Transverse colon (tissue), 4 donors: Measurements from ENCODE around the gene SLC25A42. TPM values are rescaled to one million over a fixed set of nuclear protein-coding genes. Genes with fewer than 3 reads are reported as not detected.
A peak's percentile ranks its signal among the peaks of the same experiment; 100 is the strongest.

Experiments
- DNase-seq: peaks from one replicate; pipeline ENCODE4 v3.0.0-alpha.2; 2019
- H3K27ac ChIP-seq, 4 donors: fragments of 200-600 bp; sonication (generic); 2 replicates each; pipeline ENCODE4 v1.5.1; 2016 to 2018; ENCODE audit warnings: inconsistent platforms in 4 of 4
- H3K27me3 ChIP-seq: fragments of 200-600 bp; sonication (generic); 2 replicates; pipeline ENCODE4 v1.5.1; 2017; ENCODE audit warnings: inconsistent platforms
- H3K36me3 ChIP-seq, 4 donors: fragments of 200-600 bp; sonication (generic); 2 replicates each; pipeline ENCODE4 v1.5.1; 2017 to 2019; ENCODE audit warnings: inconsistent platforms in 4 of 4
- H3K4me1 ChIP-seq, 4 donors: fragments of 200-600 bp; sonication (generic); 2 replicates each; pipeline ENCODE4 v1.5.1; 2017 to 2020; ENCODE audit warnings: inconsistent platforms in 4 of 4
- H3K4me3 ChIP-seq, 4 donors: fragments of 200-600 bp; sonication (generic); 1 replicate in 1 of 4; 2 replicates in 3 of 4; pipeline versions ENCODE4 v1.5.1 to v1.6.1; 2017 to 2019; ENCODE audit warnings: inconsistent platforms in 4 of 4
- H3K9me3 ChIP-seq, 2 donors: fragments of 200-600 bp; sonication (generic); 2 replicates each; pipeline ENCODE4 v1.5.1; 2017 to 2019; ENCODE audit warnings: inconsistent platforms in 2 of 2
- EP300 ChIP-seq: sonication (generic); formaldehyde crosslinking; IDR thresholded peaks from one replicate; pipeline ENCODE4 v1.6.1; 2017; ENCODE audit warnings: antibody characterized with exemption, low read depth
- POLR2A ChIP-seq: fragments of 450-650 bp; IDR thresholded peaks from one replicate; pipeline ENCODE4 v1.6.1; 2016; ENCODE audit warnings: antibody characterized with exemption, mild to moderate bottlenecking, moderate library complexity
- POLR2AphosphoS5 ChIP-seq, 3 donors: sonication (generic); formaldehyde crosslinking; IDR thresholded peaks; one replicate each; pipeline ENCODE4 v1.6.1; 2016; ENCODE audit warnings: antibody characterized with exemption in 3 of 3
- WGBS, 2 donors: methylation state at CpG; one replicate each; pipeline ENCODE4 v1.1.5; 2018; ENCODE audit warnings: low coverage in 1 of 2; 5-methylcytosine and 5-hydroxymethylcytosine counted together
- in situ Hi-C, 4 donors: fragments of 200-750 bp; cut with MboI; loops; one replicate each; pipeline versions ENCODE4 v1.15.0 to v1.15.1; 2017; ENCODE audit warnings: low sequenced_read_pairs in 3 of 4, low pct_ligation_motif_present in 1 of 4, low pct_unique_long_range_greater_than_20kb in 1 of 4
- intact Hi-C: fragments of 100-400 bp; cut with DNase I; formaldehyde crosslinking; loops from one replicate; pipeline ENCODE4 v1.15.1; 2023; ENCODE audit warnings: low total_unique reads
- total RNA-seq, 4 donors: library from RNA; depleted of rRNA; stranded (reverse); fragments of >200 nt; gene quantifications; one replicate each; pipeline ENCODE4 v1.1.0, GENCODE V29; 2016
- TF ChIP-seq, protein P1 (sequence below), 5 experiments: fragments of 200-600 bp in 3 of 5; fragments of 450-650 bp in 2 of 5; sonication (generic) in 3 of 5; IDR thresholded peaks; 1 replicate in 2 of 5; 2 replicates in 3 of 5; pipeline ENCODE4 v1.5.1; 2016 to 2017; ENCODE audit warnings: antibody characterized with exemption in 5 of 5, inconsistent platforms in 3 of 5, mild to moderate bottlenecking in 2 of 5, moderate library complexity in 1 of 5

SLC25A42 gene
- total RNA-seq, 4 donors from 2014 or later, result 6.8 to 141 (median 24.5) TPM

DNA sequence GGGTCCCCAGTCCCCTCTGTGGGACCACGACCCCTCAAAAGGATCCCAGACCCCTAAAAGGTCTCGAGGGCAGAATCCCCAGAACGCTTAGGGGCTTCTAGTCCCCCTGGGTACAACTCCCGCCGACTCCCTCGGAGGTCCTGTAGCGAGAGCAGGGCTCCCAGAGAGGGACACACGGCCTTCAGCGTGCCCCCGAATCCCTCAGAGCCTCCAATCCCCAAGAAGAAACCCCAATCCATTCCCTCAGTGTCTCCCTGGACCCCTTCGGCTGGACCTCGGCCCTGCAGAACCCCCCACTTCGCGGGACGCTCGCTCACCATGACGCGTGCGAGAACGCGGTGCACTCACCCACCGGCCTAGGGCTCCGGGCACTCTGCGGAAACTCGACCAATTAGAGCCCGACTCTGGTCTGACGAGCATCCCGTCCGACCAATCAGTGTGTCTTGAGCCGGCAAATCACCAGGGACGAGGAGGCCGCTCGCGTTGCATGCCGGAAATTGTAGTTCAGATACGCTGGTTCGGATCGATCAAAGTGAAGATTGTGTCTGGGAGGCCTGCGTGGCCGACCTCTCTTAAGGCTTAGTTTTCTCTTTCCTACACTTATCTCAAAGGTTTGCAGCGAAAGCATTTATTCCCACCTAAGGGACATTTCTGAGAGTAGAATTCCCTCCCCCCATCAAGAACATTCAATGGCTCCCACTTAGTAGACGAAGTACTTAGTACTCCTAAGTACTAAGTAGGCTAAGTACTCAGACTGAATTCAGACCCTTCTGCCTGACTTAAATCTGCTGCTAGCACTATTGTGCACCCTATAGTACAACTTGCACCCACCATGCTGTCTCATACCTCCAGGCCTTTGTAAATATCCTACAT is 74.6 kb downstream of the SLC25A42 start, which contains the start of gene TMEM161A:
Gene TMEM161A (minus strand): TSS at position 370 of the 873 bp plus-strand sequence. CDS start 50 bp downstream, at position 320.
- intact Hi-C loops (loop anchor here (10.0 kb wide), 1 partner anchor 84 kb away; no protein-coding TSS in a partner anchor), in situ Hi-C loops (loop anchor here in 1 of 4 donors (10.0 kb wide), 1 partner anchor 84 kb away; no protein-coding TSS in a partner anchor)
- WGBS, 2 donors, result 1 to 3% methylated on average over 15 to 40 of the region's 42 CpGs
- Histone ChIP-seq H3K4me3 (peak within 1 kb of the TSS; percentile 47 to 96 (median 65)), H3K27ac (peak within 1 kb of the TSS; percentile 54 to 84 (median 76)), H3K9me3 (no peaks in the 10 kb centered on the region), H3K36me3 (no peaks in the 10 kb centered on the region), H3K27me3 (no peaks in the 10 kb centered on the region), H3K4me1 (peaks cover 0 to 12% (median 9%) of the 10 kb centered on the region in 4 donors)
- TF ChIP-seq, protein P1, sequence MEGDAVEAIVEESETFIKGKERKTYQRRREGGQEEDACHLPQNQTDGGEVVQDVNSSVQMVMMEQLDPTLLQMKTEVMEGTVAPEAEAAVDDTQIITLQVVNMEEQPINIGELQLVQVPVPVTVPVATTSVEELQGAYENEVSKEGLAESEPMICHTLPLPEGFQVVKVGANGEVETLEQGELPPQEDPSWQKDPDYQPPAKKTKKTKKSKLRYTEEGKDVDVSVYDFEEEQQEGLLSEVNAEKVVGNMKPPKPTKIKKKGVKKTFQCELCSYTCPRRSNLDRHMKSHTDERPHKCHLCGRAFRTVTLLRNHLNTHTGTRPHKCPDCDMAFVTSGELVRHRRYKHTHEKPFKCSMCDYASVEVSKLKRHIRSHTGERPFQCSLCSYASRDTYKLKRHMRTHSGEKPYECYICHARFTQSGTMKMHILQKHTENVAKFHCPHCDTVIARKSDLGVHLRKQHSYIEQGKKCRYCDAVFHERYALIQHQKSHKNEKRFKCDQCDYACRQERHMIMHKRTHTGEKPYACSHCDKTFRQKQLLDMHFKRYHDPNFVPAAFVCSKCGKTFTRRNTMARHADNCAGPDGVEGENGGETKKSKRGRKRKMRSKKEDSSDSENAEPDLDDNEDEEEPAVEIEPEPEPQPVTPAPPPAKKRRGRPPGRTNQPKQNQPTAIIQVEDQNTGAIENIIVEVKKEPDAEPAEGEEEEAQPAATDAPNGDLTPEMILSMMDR (IDR thresholded peaks at IDR 0.05), result no peak
- TF ChIP-seq EP300 (no peak), POLR2AphosphoS5 (IDR thresholded peaks at IDR 0.05) (peak; percentile 69 to 78 (median 71)), POLR2A (peak; percentile 60)
- peak; percentile 98 for DNase-seq

DNA sequence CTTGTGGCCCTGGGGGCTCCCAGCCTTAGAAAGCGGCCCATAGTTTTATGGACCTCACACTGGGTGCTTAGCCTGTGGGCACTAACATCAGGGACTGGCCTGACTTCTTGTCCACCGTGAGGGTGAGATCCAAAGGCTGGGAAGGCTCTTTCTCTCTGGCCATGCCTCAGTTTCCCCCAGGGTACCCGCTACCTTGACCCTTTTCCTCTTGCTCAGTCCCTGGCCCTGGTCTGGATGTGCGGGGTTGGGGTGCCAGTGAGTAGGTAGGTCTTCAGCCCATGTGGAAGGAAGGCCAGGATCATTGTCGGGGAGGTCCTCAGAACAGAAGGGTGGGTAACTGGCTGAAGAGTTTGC is 76.1 kb downstream of the SLC25A42 start:
- Histone ChIP-seq H3K36me3 (no peaks in the 10 kb centered on the region), H3K9me3 (no peaks in the 10 kb centered on the region), H3K27me3 (no peaks in the 10 kb centered on the region), H3K4me3 (no peak overlapping the region), H3K4me1 (peaks cover 0 to 12% (median 9%) of the 10 kb centered on the region in 4 donors), H3K27ac (no peak overlapping the region)
- no peak for TF ChIP-seq POLR2A
- no peak for TF ChIP-seq EP300
- no peak for TF ChIP-seq POLR2AphosphoS5 (IDR thresholded peaks at IDR 0.05)
- TF ChIP-seq, protein P1 (IDR thresholded peaks at IDR 0.05), result peak in 1 of 5 experiments; percentile 5
- no peak for DNase-seq
- in situ Hi-C loops (loop anchor here in 1 of 4 donors (10.0 kb wide), 1 partner anchor 85 kb away; no protein-coding TSS in a partner anchor), intact Hi-C loops (loop anchor here (10.0 kb wide), 1 partner anchor 85 kb away; no protein-coding TSS in a partner anchor)
- WGBS, 2 donors, result 44 to 60% methylated on average over 2 to 5 of the region's 5 CpGs

DNA sequence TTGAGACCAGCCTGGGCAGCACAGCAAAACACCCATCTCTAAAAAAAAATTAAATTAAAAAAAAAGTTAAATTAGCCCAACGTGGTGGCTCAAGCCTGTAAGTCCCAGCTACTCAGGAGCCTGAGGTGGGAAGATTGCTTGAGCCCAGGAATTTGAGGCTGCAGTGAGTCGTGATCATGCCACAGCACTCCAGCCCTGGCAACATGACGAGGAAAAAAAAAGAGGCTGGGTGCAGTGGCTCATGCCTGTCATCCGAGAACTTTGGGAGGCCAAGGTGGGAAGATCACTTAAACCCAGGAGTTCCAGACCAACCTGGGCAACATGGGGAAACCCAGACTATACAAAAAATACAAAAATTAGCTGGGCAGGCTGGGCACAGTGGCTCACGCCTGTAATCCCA is 76.7 kb downstream of the SLC25A42 start:
- in situ Hi-C loops (no loop called here), intact Hi-C loops (no loop called here)
- no peak for TF ChIP-seq POLR2AphosphoS5 (IDR thresholded peaks at IDR 0.05)
- TF ChIP-seq POLR2A, result no peak
- TF ChIP-seq, protein P1 (IDR thresholded peaks at IDR 0.05), result no peak
- no peak for TF ChIP-seq EP300
- H3K9me3 ChIP-seq, result no peaks in the 10 kb centered on the region
- H3K27me3 ChIP-seq, result no peaks in the 10 kb centered on the region
- 60 to 65% methylated on average over 1 to 5 of the region's 5 CpGs for WGBS, 2 donors
- no peaks in the 10 kb centered on the region for H3K36me3 ChIP-seq
- H3K4me3 ChIP-seq, result no peak overlapping the region
- peaks cover 0 to 12% (median 9%) of the 10 kb centered on the region in 4 donors for H3K4me1 ChIP-seq
- DNase-seq, result no peak
- no peak overlapping the region for H3K27ac ChIP-seq

DNA sequence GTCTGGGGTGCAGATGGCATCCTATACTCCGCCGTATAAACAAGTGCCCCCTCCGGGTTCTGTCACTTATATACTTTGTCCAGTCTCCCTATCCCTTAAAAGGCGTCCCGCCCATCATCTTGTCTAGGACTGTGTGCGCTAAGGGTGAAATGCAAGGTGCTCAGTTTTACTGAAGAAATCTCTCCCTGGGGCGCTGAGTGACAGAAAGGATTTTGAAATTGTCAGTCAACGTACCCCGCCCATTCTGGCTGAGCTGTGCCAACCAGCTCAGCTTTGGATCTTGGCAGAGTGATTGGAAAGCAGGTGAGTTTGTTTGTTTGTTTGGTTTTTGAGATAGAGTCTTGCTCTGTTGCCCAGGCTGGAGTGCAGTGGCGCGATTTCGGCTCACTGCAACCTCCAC is 78.6 kb downstream of the SLC25A42 start:
- intact Hi-C loops (no loop called here), in situ Hi-C loops (no loop called here)
- WGBS, 2 donors, result 86 to 100% methylated on average over 2 to 12 of the region's 12 CpGs
- TF ChIP-seq POLR2A (no peak), POLR2AphosphoS5 (IDR thresholded peaks at IDR 0.05) (no peak), EP300 (no peak)
- TF ChIP-seq, protein P1 (IDR thresholded peaks at IDR 0.05), result no peak
- H3K9me3 ChIP-seq, result no peaks in the 10 kb centered on the region
- no peaks in the 10 kb centered on the region for H3K27me3 ChIP-seq
- peaks cover 0 to 2% (median 0%) of the 10 kb centered on the region in 4 donors for H3K36me3 ChIP-seq
- DNase-seq, result no peak
- no peak overlapping the region for H3K27ac ChIP-seq
- H3K4me3 ChIP-seq, result no peak overlapping the region
- peaks cover 0 to 13% (median 8%) of the 10 kb centered on the region in 4 donors for H3K4me1 ChIP-seq
